PC-9 (cell line): ENCODE results near the gene DAP3. TPM values are rescaled to one million over a fixed set of nuclear protein-coding genes. Genes with fewer than 3 reads are reported as not detected.

Experiments
- BruUV-seq: library from RNA; stranded (reverse); fragments of 400-500 nt; replicated peaks from 2 replicates; lab custom pipeline; 2021; lab: Mats Ljungman, UMichigan
- CTCF ChIA-PET: fragments of 300-600 bp; sonication (Branson Sonifier 250); formaldehyde crosslinking; loops from one replicate; lab custom pipeline; 2022; ENCODE audit warnings: antibody characterized with exemption; lab: Charles Lee
- POLR2A ChIA-PET: fragments of 300-600 bp; sonication (Branson Sonifier 250); formaldehyde crosslinking; loops from one replicate; lab custom pipeline; 2022; ENCODE audit warnings: antibody characterized with exemption; ENCODE audit not compliant: unreplicated experiment; lab: Charles Lee
- DNase-seq, 2 experiments: peaks; one replicate each; pipeline versions ENCODE4 v3.0.0 to v3.0.0-alpha.2; 2015 to 2022; ENCODE audit warnings: mixed read lengths in 1 of 2
- H2AFZ ChIP-seq: fragments of 200-600 bp; sonication (generic); 2 replicates; pipeline ENCODE4 v1.8.1; 2017; ENCODE audit warnings: antibody characterized with exemption
- H3F3A ChIP-seq: fragments of 200-600 bp; sonication (generic); 2 replicates; pipeline ENCODE4 v1.8.1; 2017; ENCODE audit warnings: antibody characterized with exemption, mild to moderate bottlenecking, low read depth; ENCODE audit not compliant: insufficient read depth
- H3K27ac ChIP-seq: fragments of 200-600 bp; sonication (generic); 2 replicates; pipeline ENCODE4 v1.6.1; 2016; ENCODE audit warnings: mixed run types
- H3K27me3 ChIP-seq: fragments of 200-600 bp; sonication (generic); 2 replicates; pipeline ENCODE4 v1.6.1; 2016; ENCODE audit warnings: low read depth, mixed run types; ENCODE audit not compliant: insufficient read depth
- H3K36me3 ChIP-seq: fragments of 200-600 bp; sonication (generic); 2 replicates; pipeline ENCODE4 v1.6.1; 2016; ENCODE audit warnings: low read depth, mixed run types
- H3K4me1 ChIP-seq: fragments of 200-600 bp; sonication (generic); replicated peaks from 2 replicates; pipeline ENCODE4 v1.6.1; 2016; ENCODE audit warnings: mixed run types; ENCODE audit not compliant: insufficient read depth
- H3K4me2 ChIP-seq: fragments of 200-600 bp; sonication (generic); 2 replicates; pipeline ENCODE4 v1.6.1; 2017; ENCODE audit warnings: mixed run types
- H3K4me3 ChIP-seq: fragments of 200-600 bp; sonication (generic); 2 replicates; pipeline ENCODE4 v1.6.1; 2016; ENCODE audit warnings: mixed run types
- H3K79me2 ChIP-seq: fragments of 200-600 bp; sonication (generic); 2 replicates; pipeline ENCODE4 v1.6.1; 2017; ENCODE audit warnings: low read depth, mixed run types
- H3K9me2 ChIP-seq: fragments of 200-600 bp; sonication (generic); 2 replicates; pipeline ENCODE4 v1.8.1; 2017; ENCODE audit warnings: mild to moderate bottlenecking; ENCODE audit not compliant: insufficient read depth
- H3K9me3 ChIP-seq: fragments of 200-600 bp; sonication (generic); 2 replicates; pipeline ENCODE4 v1.8.1; 2016; ENCODE audit warnings: low read depth; ENCODE audit not compliant: insufficient read depth
- H4K20me1 ChIP-seq: fragments of 200-600 bp; sonication (generic); 2 replicates; pipeline ENCODE4 v1.8.1; 2017; ENCODE audit not compliant: insufficient read depth
- CTCF ChIP-seq: fragments of 200-600 bp; sonication (generic); conservative IDR thresholded peaks from 2 replicates; pipeline ENCODE4 v1.6.1; 2017; ENCODE audit warnings: mixed run types, antibody characterized with exemption, mild to moderate bottlenecking, moderate library complexity
- EZH2 ChIP-seq: fragments of 200-600 bp; sonication (generic); IDR thresholded peaks from 2 replicates; pipeline ENCODE4 v1.8.0; 2017; ENCODE audit warnings: antibody characterized with exemption, low read depth
- intact Hi-C: fragments of 100-400 bp; cut with micrococcal nuclease; formaldehyde crosslinking; loops from one replicate; pipeline ENCODE4 v1.10.0; 2022; ENCODE audit not compliant: unreplicated experiment
- total RNA-seq: library from RNA; stranded (reverse); gene quantifications from 2 replicates; pipeline ENCODE4 v1.2.3, GENCODE V29; 2021

Gene DAP3
- total RNA-seq, 1 experiment from 2014 or later = 111 TPM

DNA sequence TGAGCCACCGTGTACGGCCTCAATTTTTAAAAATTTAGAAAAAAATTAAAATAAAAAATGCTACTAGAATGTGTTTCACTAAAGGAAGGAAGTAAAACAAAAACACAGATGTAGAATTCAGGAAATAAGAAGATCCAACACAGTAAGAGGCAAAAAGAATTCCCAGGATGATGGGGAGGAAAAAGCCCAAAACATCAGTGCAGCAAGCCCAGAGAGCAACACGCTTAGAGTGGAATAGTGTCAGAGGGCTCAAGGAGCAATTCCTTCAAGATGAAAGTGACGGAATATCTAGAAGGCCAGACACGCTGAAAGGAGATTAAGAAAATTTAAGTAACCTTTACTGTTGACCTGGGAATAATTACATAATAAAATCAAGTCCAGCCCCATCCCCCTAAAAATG is 80.4 kb downstream of the DAP3 start:
- no peak for TF ChIP-seq CTCF
- TF ChIP-seq EZH2 = no peak
- no peak for DNase-seq
- Histone ChIP-seq H3K36me3 (peaks cover 42% of the 10 kb centered on the region), H3K9me3 (no peaks in the 10 kb centered on the region), H4K20me1 (no peaks in the 10 kb centered on the region), H3K4me1 (0 out of 2 replicates have a peak, but pooled peaks cover 4% of the 10 kb centered on the region), H3K27me3 (no peaks in the 10 kb centered on the region), H2AFZ (no peak overlapping the region), H3K27ac (peak overlapping the region; percentile 52; the same call in 1 of the 2 replicates), H3K4me2 (no peak overlapping the region), H3F3A (peaks cover 29% of the 10 kb centered on the region), H3K4me3 (no peak overlapping the region), H3K9me2 (no peaks in the 10 kb centered on the region), H3K79me2 (no peaks in the 10 kb centered on the region)
- POLR2A ChIA-PET = no interaction called here
- CTCF ChIA-PET = no interaction called here
- BruUV-seq = no TSS peak
- intact Hi-C loops = no loop called here

- intact Hi-C loops = no loop called here
- ChIA-PET CTCF (no interaction called here), POLR2A (no interaction called here)
- Histone ChIP-seq H3K4me2 (no peak overlapping the region), H3K27me3 (no peaks in the 10 kb centered on the region), H3K9me2 (no peaks in the 10 kb centered on the region), H3K27ac (no peak overlapping the region), H4K20me1 (no peaks in the 10 kb centered on the region), H3K36me3 (peaks cover 37% of the 10 kb centered on the region), H2AFZ (no peak overlapping the region), H3K79me2 (no peaks in the 10 kb centered on the region), H3K9me3 (no peaks in the 10 kb centered on the region), H3K4me3 (no peak overlapping the region), H3K4me1 (0 out of 2 replicates have a peak, but pooled peaks cover 4% of the 10 kb centered on the region), H3F3A (peaks cover 18% of the 10 kb centered on the region)
- no peak for DNase-seq
- no TSS peak for BruUV-seq
- TF ChIP-seq CTCF = no peak
- TF ChIP-seq EZH2 = no peak
Observed at GRCh38 chr1:155773221-155773620, 84.3 kb downstream of the DAP3 start.

GRCh38 chr1:155776414-155776813 is 87.5 kb downstream of the DAP3 start:
- H4K20me1 ChIP-seq = no peaks in the 10 kb centered on the region
- BruUV-seq = no TSS peak
- no peak overlapping the region for H3K27ac ChIP-seq
- H3K4me3 ChIP-seq = no peak overlapping the region
- intact Hi-C loops = no loop called here
- no peaks in the 10 kb centered on the region for H3K79me2 ChIP-seq
- no peaks in the 10 kb centered on the region for H3K4me1 ChIP-seq
- no peak overlapping the region for H3K4me2 ChIP-seq
- H3F3A ChIP-seq = peaks cover 8% of the 10 kb centered on the region; the same call in 1 of the 2 replicates
- H3K9me2 ChIP-seq = no peaks in the 10 kb centered on the region
- TF ChIP-seq EZH2 = no peak
- no peak for TF ChIP-seq CTCF
- no peak overlapping the region for H2AFZ ChIP-seq
- no peaks in the 10 kb centered on the region for H3K27me3 ChIP-seq
- DNase-seq = no peak
- ChIA-PET POLR2A (no interaction called here), CTCF (no interaction called here)
- peaks cover 22% of the 10 kb centered on the region for H3K36me3 ChIP-seq
- no peaks in the 10 kb centered on the region for H3K9me3 ChIP-seq
